ENCODE measurements around the gene P2RY2. TPM values are rescaled to one million over a fixed set of nuclear protein-coding genes. Genes with fewer than 3 reads are reported as not detected.

P2RY2 gene
- 19.8 TPM for total RNA-seq
- long read RNA-seq, transcript P2RY2-203 (3 exons, 2,107 nt) = major isoform, 12 of 20 reads
- long read RNA-seq, partial matches to known transcripts = 2 of 20 reads
- long read RNA-seq, other reads (novel, unspliced or antisense) = 3 of 20 reads

GRCh38 chr11:73218106-73218829, at the start of gene P2RY2:
P2RY2 (plus strand) TSS chr11:73218281; CDS start chr11:73234160, 15,879 bp downstream.
- intact Hi-C loops (cut with micrococcal nuclease) = no loop called here
- peak within 1 kb of the TSS; percentile 90 for H3K27ac ChIP-seq (replicated peaks)

GRCh38 chr11:73168925-73169579, 49.0 kb upstream of the P2RY2 start:
- Histone ChIP-seq H3K4me3 (no peak overlapping the region), H3K9me3 (replicated peaks) (no peaks in the 10 kb centered on the region), H3K27ac (replicated peaks) (peak overlapping the region; percentile 86), H3K4me1 (peaks cover 81% of the 10 kb centered on the region), H3K36me3 (no peaks in the 10 kb centered on the region), H3K27me3 (ENCODE audit: low read depth) (no peaks in the 10 kb centered on the region)
- TF ChIP-seq, protein P1, sequence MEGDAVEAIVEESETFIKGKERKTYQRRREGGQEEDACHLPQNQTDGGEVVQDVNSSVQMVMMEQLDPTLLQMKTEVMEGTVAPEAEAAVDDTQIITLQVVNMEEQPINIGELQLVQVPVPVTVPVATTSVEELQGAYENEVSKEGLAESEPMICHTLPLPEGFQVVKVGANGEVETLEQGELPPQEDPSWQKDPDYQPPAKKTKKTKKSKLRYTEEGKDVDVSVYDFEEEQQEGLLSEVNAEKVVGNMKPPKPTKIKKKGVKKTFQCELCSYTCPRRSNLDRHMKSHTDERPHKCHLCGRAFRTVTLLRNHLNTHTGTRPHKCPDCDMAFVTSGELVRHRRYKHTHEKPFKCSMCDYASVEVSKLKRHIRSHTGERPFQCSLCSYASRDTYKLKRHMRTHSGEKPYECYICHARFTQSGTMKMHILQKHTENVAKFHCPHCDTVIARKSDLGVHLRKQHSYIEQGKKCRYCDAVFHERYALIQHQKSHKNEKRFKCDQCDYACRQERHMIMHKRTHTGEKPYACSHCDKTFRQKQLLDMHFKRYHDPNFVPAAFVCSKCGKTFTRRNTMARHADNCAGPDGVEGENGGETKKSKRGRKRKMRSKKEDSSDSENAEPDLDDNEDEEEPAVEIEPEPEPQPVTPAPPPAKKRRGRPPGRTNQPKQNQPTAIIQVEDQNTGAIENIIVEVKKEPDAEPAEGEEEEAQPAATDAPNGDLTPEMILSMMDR (IDR thresholded peaks at IDR 0.05; ENCODE audit: borderline replicate concordance) = no peak
- intact Hi-C loops (cut with micrococcal nuclease) = no loop called here
- DNase-seq = no peak

More at GRCh38 chr11:73218106-73218829, at the start of gene P2RY2:
- peak; percentile 88 for DNase-seq
- TF ChIP-seq, protein P1 (IDR thresholded peaks at IDR 0.05; ENCODE audit: borderline replicate concordance) = peak; percentile 68
- no peaks in the 10 kb centered on the region for H3K27me3 ChIP-seq (ENCODE audit: low read depth)
- H3K9me3 ChIP-seq (replicated peaks) = no peaks in the 10 kb centered on the region
- H3K4me3 ChIP-seq = peak within 1 kb of the TSS; percentile 76
- H3K36me3 ChIP-seq = no peaks in the 10 kb centered on the region
- peaks cover 52% of the 10 kb centered on the region for H3K4me1 ChIP-seq

DNA sequence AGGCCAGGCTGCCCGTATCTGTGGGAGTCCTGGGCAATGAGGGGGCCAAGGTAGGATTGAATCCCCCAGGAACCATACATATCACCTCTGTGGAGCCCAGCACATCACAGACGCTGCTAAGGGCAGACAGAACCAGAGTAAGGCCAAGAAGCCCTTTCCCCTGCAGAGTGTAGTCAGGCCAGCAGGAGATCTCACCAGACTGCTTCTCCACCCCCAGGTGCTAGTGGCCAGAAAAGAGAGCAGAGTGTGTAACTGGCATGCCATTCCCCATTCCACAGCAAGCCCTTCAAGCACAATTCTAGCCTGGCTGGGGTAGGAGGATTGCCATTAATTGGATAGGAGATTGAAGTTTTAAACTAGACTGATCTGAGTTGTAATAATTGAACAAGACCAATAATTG, 47.9 kb upstream of the P2RY2 start:
- TF ChIP-seq, protein P1 (IDR thresholded peaks at IDR 0.05; ENCODE audit: borderline replicate concordance) = no peak
- peaks cover 81% of the 10 kb centered on the region for H3K4me1 ChIP-seq
- intact Hi-C loops (cut with micrococcal nuclease) = no loop called here
- H3K4me3 ChIP-seq = no peak overlapping the region
- H3K36me3 ChIP-seq = no peaks in the 10 kb centered on the region
- no peaks in the 10 kb centered on the region for H3K9me3 ChIP-seq (replicated peaks)
- no peak for DNase-seq
- peak overlapping the region; percentile 86 for H3K27ac ChIP-seq (replicated peaks)
- no peaks in the 10 kb centered on the region for H3K27me3 ChIP-seq (ENCODE audit: low read depth)

DNA sequence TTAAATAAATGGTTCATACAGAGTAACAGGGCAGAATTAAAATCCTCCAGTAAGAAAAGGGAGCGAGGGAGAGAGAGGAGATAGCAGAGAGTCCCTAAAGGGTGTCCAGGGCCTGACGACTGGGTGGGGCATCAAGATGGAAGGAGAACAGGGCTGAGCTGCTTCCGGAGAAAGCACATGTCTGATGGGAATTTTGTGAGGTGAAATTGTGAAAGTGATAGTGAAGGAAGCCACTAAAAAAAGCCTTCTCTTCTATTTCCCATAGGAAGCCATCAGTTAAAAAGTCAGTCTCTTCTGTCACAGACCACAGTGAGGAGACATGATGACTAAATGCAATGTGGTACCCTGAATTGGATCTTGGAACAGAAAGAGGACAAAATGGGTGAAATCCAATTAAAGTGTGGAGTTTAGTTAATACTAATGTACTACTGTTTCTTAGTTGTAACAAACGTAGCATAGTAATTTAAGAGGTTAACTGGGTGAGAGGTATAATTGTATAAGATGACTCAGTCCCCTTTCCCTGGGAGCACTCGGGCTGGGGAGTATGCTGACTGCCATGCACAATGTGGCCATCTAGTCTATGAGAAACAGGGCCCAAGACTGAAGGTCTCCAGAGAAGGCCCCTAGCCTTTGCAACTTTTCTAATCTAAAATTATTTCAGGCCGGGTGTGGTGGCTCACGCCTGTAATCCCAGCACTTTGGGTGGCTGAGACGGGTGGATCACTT, 46.5 kb upstream of the P2RY2 start:
- Histone ChIP-seq H3K36me3 (no peaks in the 10 kb centered on the region), H3K27ac (replicated peaks) (peak overlapping the region; percentile 86), H3K4me1 (peaks cover 93% of the 10 kb centered on the region), H3K9me3 (replicated peaks) (no peaks in the 10 kb centered on the region), H3K27me3 (ENCODE audit: low read depth) (no peaks in the 10 kb centered on the region), H3K4me3 (no peak overlapping the region)
- intact Hi-C loops (cut with micrococcal nuclease) = no loop called here
- TF ChIP-seq, protein P1 (IDR thresholded peaks at IDR 0.05; ENCODE audit: borderline replicate concordance) = no peak
- DNase-seq = no peak

- Histone ChIP-seq H3K27me3 (ENCODE audit: low read depth) (no peaks in the 10 kb centered on the region), H3K36me3 (no peaks in the 10 kb centered on the region), H3K4me3 (no peak overlapping the region), H3K27ac (replicated peaks) (peak overlapping the region; percentile 86), H3K4me1 (peaks cover 96% of the 10 kb centered on the region), H3K9me3 (replicated peaks) (no peaks in the 10 kb centered on the region)
- intact Hi-C loops (cut with micrococcal nuclease) = no loop called here
- no peak for DNase-seq
- TF ChIP-seq, protein P1 (IDR thresholded peaks at IDR 0.05; ENCODE audit: borderline replicate concordance) = no peak
Observed at GRCh38 chr11:73172992-73173656, 45.0 kb upstream of the P2RY2 start.

All from left ventricle myocardium inferior (tissue), 1 donor.